ENCODE data around the gene PTX4.
"Not testable (repeated sequence)": the region's sequence is repeated elsewhere in the genome, so short reads cannot be mapped to it uniquely, and the experiment has no call there.

The PTX4 gene

GRCh38 chr16:1442697-1443096 lies 46.0 kb downstream of the PTX4 start:
- no peak for ATAC-seq

GRCh38 chr16:1441391-1441829 lies 47.3 kb downstream of the PTX4 start:
- ATAC-seq: no peak

- not testable (repeated sequence) for ATAC-seq
These were observed 49.1 kb downstream of the PTX4 start for GRCh38 chr16:1439699-1440074.

DNA sequence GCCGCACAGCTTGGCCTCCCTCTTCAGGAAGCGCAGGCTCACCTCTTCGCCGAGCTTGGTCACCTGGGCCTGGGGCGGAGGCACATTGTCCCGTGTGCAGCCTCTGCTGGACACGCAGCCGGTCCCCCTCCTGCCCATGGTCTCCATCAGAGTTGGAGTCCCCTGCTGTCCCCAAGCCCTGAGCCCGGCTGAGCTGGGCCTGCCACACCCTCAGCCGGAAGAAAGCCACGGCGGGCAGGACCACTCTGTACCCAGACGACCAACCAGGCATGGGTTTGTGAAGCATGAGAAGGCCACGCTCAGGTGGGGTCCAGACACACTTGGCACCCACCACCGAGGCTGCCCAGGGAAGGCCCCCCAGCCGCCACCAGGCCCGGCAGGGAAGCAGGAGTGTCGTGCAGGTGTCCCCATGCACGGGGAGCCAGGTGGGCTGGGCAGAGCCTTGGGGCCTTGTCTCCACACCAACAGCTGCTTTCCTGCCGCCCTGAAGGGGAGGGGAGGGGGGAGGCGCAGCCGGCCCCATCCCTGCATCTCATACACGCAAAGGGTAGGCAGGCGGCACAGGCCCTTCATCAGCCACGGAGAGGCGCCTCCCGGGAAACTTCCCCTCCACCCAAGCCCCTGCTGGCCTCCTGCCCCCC lies 49.6 kb downstream of the PTX4 start:
- ATAC-seq: no peak

DNA sequence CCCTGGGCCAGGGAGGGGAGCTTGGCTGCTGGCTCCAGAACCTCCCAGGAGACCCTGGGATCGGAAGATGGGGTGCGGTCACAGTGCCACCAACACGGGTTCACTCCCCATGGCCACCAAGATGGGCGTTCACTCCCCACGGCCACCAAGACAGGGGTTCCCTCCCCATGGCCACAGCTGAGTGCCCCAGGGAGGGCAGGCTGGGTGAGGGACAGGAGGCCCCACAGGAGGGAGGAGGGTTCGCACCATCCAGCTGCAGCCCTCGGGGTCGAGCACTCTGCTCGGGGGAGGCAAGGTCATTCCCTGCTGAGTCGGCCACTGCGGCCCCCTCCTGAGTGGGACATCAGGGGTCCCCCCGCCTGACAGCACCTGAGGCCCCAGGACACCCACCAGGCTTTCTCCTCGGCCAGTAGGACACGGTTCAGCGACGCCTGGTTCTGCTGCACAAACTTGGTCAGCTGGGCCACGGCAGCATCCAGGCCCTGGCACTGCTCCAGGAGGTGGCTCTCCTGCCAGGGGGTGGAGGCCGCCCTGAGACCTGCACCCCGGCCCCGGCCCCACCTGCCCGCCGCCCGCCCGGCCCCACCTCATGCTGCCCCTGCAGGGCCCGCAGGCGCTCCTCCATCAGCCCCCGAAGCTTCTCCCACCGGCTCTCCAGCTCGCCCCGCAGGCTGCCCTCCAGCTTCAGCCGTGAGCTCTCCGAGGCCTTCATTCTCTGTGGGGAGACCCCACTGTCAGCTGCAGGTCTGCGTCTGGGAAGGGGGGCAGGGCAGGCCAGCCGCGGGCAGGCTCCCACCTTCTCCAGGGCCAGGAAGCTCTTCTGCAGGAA lies 50.3 kb downstream of the PTX4 start:
- ATAC-seq: no peak

GRCh38 chr16:1437606-1438005 lies 51.1 kb downstream of the PTX4 start:
- ATAC-seq: no peak

GRCh38 chr16:1436731-1437355 lies 51.9 kb downstream of the PTX4 start:
- ATAC-seq: no peak

- no peak for ATAC-seq
These were observed 52.6 kb downstream of the PTX4 start for GRCh38 chr16:1435921-1436697.

Data from activated CD4-positive, CD25-positive, alpha-beta regulatory T cell treated with anti-CD3 and anti-CD28 coated beads, Interleukin-2, amount 50 U/mL, for 24 hours (primary cell).